PC-3 (cell line): ENCODE results near the gene FSD1. TPM values are rescaled to one million over a fixed set of nuclear protein-coding genes. Genes with fewer than 3 reads are reported as not detected.
A peak's percentile ranks its signal among the peaks of the same experiment; 100 is the strongest.

Experiments
- ATAC-seq: fragments of 200-7000 bp; cut with Tn5 transposase; 2 replicates; pipeline ENCODE4 v1.9.1; 2020; ENCODE audit warnings: mild to moderate bottlenecking, moderate library complexity
- BruUV-seq: library from RNA; stranded (reverse); fragments of 400-500 nt; replicated peaks from 2 replicates; lab custom pipeline; 2021; lab: Mats Ljungman, UMichigan
- CTCF ChIA-PET: fragments of 300-600 bp; sonication (Branson Sonifier 250); formaldehyde crosslinking; loops from one replicate; lab custom pipeline; 2022; ENCODE audit warnings: antibody characterized with exemption; lab: Charles Lee
- POLR2A ChIA-PET: fragments of 300-600 bp; sonication (Branson Sonifier 250); formaldehyde crosslinking; loops from one replicate; lab custom pipeline; 2022; ENCODE audit warnings: antibody characterized with exemption; ENCODE audit not compliant: unreplicated experiment; lab: Charles Lee
- DNase-seq: peaks from one replicate; pipeline ENCODE4 v3.0.0-alpha.2; 2015
- H2AFZ ChIP-seq: fragments of 300-600 bp; sonication (generic); 2 replicates; pipeline ENCODE4 v1.6.0; 2016; ENCODE audit warnings: antibody characterized with exemption, low read length
- H3F3A ChIP-seq: fragments of 300-600 bp; sonication (generic); one replicate; pipeline ENCODE4 v1.6.0; 2017; ENCODE audit warnings: antibody characterized with exemption, low read length, control low read depth, mild to moderate bottlenecking; ENCODE audit not compliant: unreplicated experiment
- H3K27ac ChIP-seq: fragments of 300-600 bp; sonication (generic); 2 replicates; pipeline ENCODE4 v1.5.1; 2016; ENCODE audit warnings: mild to moderate bottlenecking, low read length
- H3K27me3 ChIP-seq: fragments of 300-600 bp; sonication (generic); 2 replicates; pipeline ENCODE4 v1.6.1; 2016; ENCODE audit warnings: low read length, mixed read lengths
- H3K36me3 ChIP-seq: fragments of 300-600 bp; sonication (generic); 2 replicates; pipeline ENCODE4 v1.6.1; 2016; ENCODE audit warnings: low read depth, mixed run types, low read length, mixed read lengths
- H3K4me1 ChIP-seq: fragments of 300-600 bp; sonication (generic); 2 replicates; pipeline ENCODE4 v1.5.1; 2016; ENCODE audit warnings: low read length; ENCODE audit not compliant: insufficient read depth
- H3K4me2 ChIP-seq: fragments of 300-600 bp; sonication (generic); 2 replicates; pipeline ENCODE4 v1.6.0; 2016; ENCODE audit warnings: low read length
- H3K4me3 ChIP-seq: fragments of 300-600 bp; sonication (generic); 2 replicates; pipeline ENCODE4 v1.5.1; 2016; ENCODE audit warnings: mild to moderate bottlenecking, low read length, mixed read lengths
- H3K79me2 ChIP-seq: fragments of 300-600 bp; sonication (generic); 2 replicates; pipeline ENCODE4 v1.6.1; 2017; ENCODE audit warnings: low read length, mixed read lengths
- H3K9ac ChIP-seq: fragments of 300-600 bp; sonication (generic); 2 replicates; pipeline ENCODE4 v1.6.0; 2016; ENCODE audit warnings: mild to moderate bottlenecking, low read length
- H3K9me2 ChIP-seq: fragments of 300-600 bp; sonication (generic); replicated peaks from 2 replicates; pipeline ENCODE4 v1.6.1; 2016; ENCODE audit warnings: mixed run types, low read length, mixed read lengths
- H3K9me3 ChIP-seq: fragments of 300-600 bp; sonication (generic); 2 replicates; pipeline ENCODE4 v1.6.1; 2016; ENCODE audit warnings: low read length, mixed read lengths
- H4K20me1 ChIP-seq: fragments of 300-600 bp; sonication (generic); 2 replicates; pipeline ENCODE4 v1.6.1; 2016; ENCODE audit warnings: low read length, mixed read lengths
- CTCF ChIP-seq: fragments of 300-600 bp; sonication (generic); conservative IDR thresholded peaks from 2 replicates; pipeline ENCODE4 v1.5.1; 2017; ENCODE audit warnings: antibody characterized with exemption, low read depth, mild to moderate bottlenecking, low read length
- EZH2 ChIP-seq: fragments of 300-600 bp; sonication (generic); IDR thresholded peaks from one replicate; pipeline ENCODE4 v1.6.1; 2017; ENCODE audit warnings: antibody characterized with exemption, mild to moderate bottlenecking, low read length; ENCODE audit not compliant: unreplicated experiment
- EZH2phosphoT487 ChIP-seq: fragments of 300-600 bp; sonication (generic); IDR thresholded peaks from 2 replicates; pipeline ENCODE4 v1.6.1; 2018; ENCODE audit warnings: mild to moderate bottlenecking, antibody characterized with exemption, low read length, borderline replicate concordance
- intact Hi-C: fragments of 100-400 bp; cut with micrococcal nuclease; formaldehyde crosslinking; loops from 2 replicates; pipeline ENCODE4 v1.9.0; 2023
- total RNA-seq: library from RNA; depleted of rRNA; stranded (reverse); fragments of >200 nt; gene quantifications from 2 replicates; pipeline ENCODE4 v1.2.3, GENCODE V29; 2014

Gene FSD1
- total RNA-seq, 1 experiment from 2014 or later = 8.7 TPM

GRCh38 chr19:4360081-4360569 lies 55.7 kb downstream of the FSD1 start:
- H3K9me3 ChIP-seq = no peaks in the 10 kb centered on the region
- no peaks in the 10 kb centered on the region for H3K27me3 ChIP-seq
- H3K27ac ChIP-seq = no peak overlapping the region
- no peak for DNase-seq
- intact Hi-C loops = no loop called here
- H3K9ac ChIP-seq = no peak overlapping the region
- ChIA-PET POLR2A (no interaction called here), CTCF (interaction anchor here (0.6 kb wide), 1 partner anchor 18 kb away, joined by 3 read pairs; no protein-coding TSS in a partner anchor)
- no TSS peak for BruUV-seq
- ATAC-seq = no peak
- H3K79me2 ChIP-seq = no peaks in the 10 kb centered on the region
- H2AFZ ChIP-seq = no peak overlapping the region
- no peaks in the 10 kb centered on the region for H4K20me1 ChIP-seq
- H3K4me3 ChIP-seq = no peak overlapping the region
- no peaks in the 10 kb centered on the region for H3F3A ChIP-seq
- H3K36me3 ChIP-seq = peaks cover 3% of the 10 kb centered on the region; the same call in 1 of the 2 replicates
- TF ChIP-seq CTCF (no peak), EZH2 (no peak), EZH2phosphoT487 (no peak)
- H3K4me1 ChIP-seq = no peaks in the 10 kb centered on the region
- H3K4me2 ChIP-seq = no peak overlapping the region
- H3K9me2 ChIP-seq = no peaks in the 10 kb centered on the region

GRCh38 chr19:4360641-4361151 lies 56.3 kb downstream of the FSD1 start:
- Histone ChIP-seq H3K9me3 (no peaks in the 10 kb centered on the region), H3K4me2 (no peak overlapping the region), H3K9ac (no peak overlapping the region), H3K27ac (no peak overlapping the region), H3K4me3 (no peak overlapping the region), H3K79me2 (no peaks in the 10 kb centered on the region), H2AFZ (no peak overlapping the region), H3F3A (no peaks in the 10 kb centered on the region), H3K36me3 (peaks cover 3% of the 10 kb centered on the region; the same call in 1 of the 2 replicates), H4K20me1 (no peaks in the 10 kb centered on the region), H3K4me1 (no peaks in the 10 kb centered on the region), H3K9me2 (no peaks in the 10 kb centered on the region), H3K27me3 (no peaks in the 10 kb centered on the region)
- DNase-seq = no peak
- POLR2A ChIA-PET = no interaction called here
- TSS peak; percentile 23 for BruUV-seq
- no peak for TF ChIP-seq EZH2
- no peak for TF ChIP-seq EZH2phosphoT487
- TF ChIP-seq CTCF = no peak
- no peak for ATAC-seq
- CTCF ChIA-PET = interaction anchor here (0.6 kb wide), 1 partner anchor 18 kb away, joined by 3 read pairs; no protein-coding TSS in a partner anchor
- intact Hi-C loops = no loop called here
